ENCODE measurements around the gene PAX5. TPM values are rescaled to one million over a fixed set of nuclear protein-coding genes. Genes with fewer than 3 reads are reported as not detected.

Gene PAX5
- total and polyA plus RNA-seq, 2 donors (not counting 1 experiment from before 2014, with no cell fraction given), result 196 to 275 TPM

- TF ChIP-seq EZH2 (IDR thresholded peaks at IDR 0.05; ENCODE audit: borderline replicate concordance, insufficient read depth, low read depth, low read length, poor library complexity, severe bottlenecking), result no peak
- TF ChIP-seq CTCF (IDR thresholded peaks at IDR 0.05), result no peak
- DNase-seq, result peak; percentile 26
- peaks cover 0 to 78% of the 10 kb centered on the region in 2 experiments for H3K36me3 ChIP-seq (replicated peaks in 1 of 2; ENCODE audit: control extremely low read depth in 1 of 2, control insufficient read depth in 1 of 2, extremely low read depth in 1 of 2, insufficient read depth in 2 of 2, low read length in 1 of 2)
- peaks cover 96 to 99% of the 10 kb centered on the region in 2 donors for H3K4me1 ChIP-seq (ENCODE audit: control insufficient read depth in 2 of 2, insufficient read depth in 2 of 2, low read length in 2 of 2)
- H3K4me3 ChIP-seq (ENCODE audit: control extremely low read depth in 1 of 5, extremely low read depth in 1 of 5, insufficient read depth in 1 of 5, low read depth in 2 of 5, low read length in 4 of 5), result no peak overlapping the region
- peaks cover 0 to 5% (median 4%) of the 10 kb centered on the region in 3 donors for H3K9me3 ChIP-seq (ENCODE audit: control extremely low read depth in 1 of 3, control insufficient read depth in 2 of 3, insufficient read depth in 1 of 3, low read length in 2 of 3)
- CTCF ChIA-PET, result interaction anchor here (0.7 to 15.9 kb wide), 23 partner anchors 9 to 421 kb away, joined by 3 to 180 read pairs (median 4); partner anchors contain the start of gene PAX5
- H3K4me1 Mint-ChIP-seq, result peaks cover 95% of the 10 kb centered on the region
- no peak overlapping the region for H2AFZ ChIP-seq (ENCODE audit: insufficient read depth, low read depth, low read length, poor library complexity, severe bottlenecking)
- ATAC-seq (ENCODE audit: low read depth), result no peak
- no peak overlapping the region for H3K9ac ChIP-seq (ENCODE audit: low read length)
- peak overlapping the region; percentile 93 for H3K27ac Mint-ChIP-seq
- H3K4me3 Mint-ChIP-seq, result peak overlapping the region; percentile 38
- peaks cover 12% of the 10 kb centered on the region for H4K20me1 ChIP-seq (ENCODE audit: control insufficient read depth, insufficient read depth, low read length, poor library complexity, severe bottlenecking)
- intact Hi-C loops (cut with micrococcal nuclease), result loop anchor here (5.0 to 10.0 kb wide), 4 partner anchors 58 to 602 kb away; partner anchors contain the start of genes RNF38 and TOMM5
- WGBS (ENCODE audit: insufficient coverage), result no CpG with 5 or more reads among the region's 7 CpGs
- H3K27ac ChIP-seq (ENCODE audit: low read length in 2 of 2), result peak overlapping the region; percentile 97 to 98
- H3K9me3 Mint-ChIP-seq (ENCODE audit: insufficient read depth), result peaks cover 6% of the 10 kb centered on the region
- H3K27me3 ChIP-seq (replicated peaks in 1 of 4; ENCODE audit: control extremely low read depth in 1 of 4, control insufficient read depth in 3 of 4, insufficient read depth in 4 of 4, low read length in 3 of 4), result no peaks in the 10 kb centered on the region
- H3K4me2 ChIP-seq (replicated peaks; ENCODE audit: low read depth, low read length, poor library complexity, severe bottlenecking), result peak overlapping the region; percentile 70
- POLR2A ChIA-PET, result interaction anchor here (0.7 to 2.1 kb wide), 5 partner anchors 8 to 43 kb away, joined by 3 to 6 read pairs (median 4); partner anchors contain the start of gene PAX5
- H3K27me3 Mint-ChIP-seq, result no peaks in the 10 kb centered on the region
- peaks cover 98% of the 10 kb centered on the region for H3K79me2 ChIP-seq (ENCODE audit: control insufficient read depth, insufficient read depth, low read length)
Observed at GRCh38 chr9:36992501-36993316, 41.4 kb downstream of the PAX5 start.

All from B cell (primary cell).